ENCODE measurements around the gene CD82. TPM values are rescaled to one million over a fixed set of nuclear protein-coding genes. Genes with fewer than 3 reads are reported as not detected.

Gene CD82
- total and polyA plus RNA-seq, 8 donors, result 26.5 to 64.6 (median 32.5) TPM

DNA sequence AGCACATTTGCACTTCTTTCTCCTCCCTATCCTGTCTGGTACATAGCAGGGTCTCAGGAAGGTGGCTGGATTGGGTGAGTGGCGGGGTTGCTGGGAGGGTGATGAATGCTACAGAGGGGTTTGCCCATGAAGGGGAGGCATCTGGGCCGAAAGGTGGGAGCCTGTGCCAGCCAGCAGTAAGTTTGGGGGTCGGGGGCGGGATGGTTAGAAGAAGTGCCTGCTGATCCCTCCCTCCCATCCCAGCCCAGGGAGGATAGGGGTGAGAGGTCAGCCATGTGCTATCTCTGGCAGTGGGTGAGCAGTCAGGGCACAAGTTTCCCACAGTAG is 2.8 kb downstream of the CD82 start:
- H3K27me3 ChIP-seq, result no peaks in the 10 kb centered on the region
- H3K9me3 ChIP-seq, result no peaks in the 10 kb centered on the region
- intact Hi-C loops (cut with DNase I), result loop anchor here in 1 of 3 donors (10.0 kb wide), 1 partner anchor 507 kb away; no protein-coding TSS in a partner anchor
- WGBS, 2 donors, result 94 to 95% methylated on average over 4 of the region's 4 CpGs
- DNase-seq (no peak), ATAC-seq (no peak), FAIRE-seq (no peak)
- H3K36me3 ChIP-seq, result no peaks in the 10 kb centered on the region
- peak overlapping the region in 2 of 4 donors; percentile 61 to 76 for H3K27ac ChIP-seq
- H3K4me3 ChIP-seq, result no peak overlapping the region
- TF ChIP-seq, protein P1, sequence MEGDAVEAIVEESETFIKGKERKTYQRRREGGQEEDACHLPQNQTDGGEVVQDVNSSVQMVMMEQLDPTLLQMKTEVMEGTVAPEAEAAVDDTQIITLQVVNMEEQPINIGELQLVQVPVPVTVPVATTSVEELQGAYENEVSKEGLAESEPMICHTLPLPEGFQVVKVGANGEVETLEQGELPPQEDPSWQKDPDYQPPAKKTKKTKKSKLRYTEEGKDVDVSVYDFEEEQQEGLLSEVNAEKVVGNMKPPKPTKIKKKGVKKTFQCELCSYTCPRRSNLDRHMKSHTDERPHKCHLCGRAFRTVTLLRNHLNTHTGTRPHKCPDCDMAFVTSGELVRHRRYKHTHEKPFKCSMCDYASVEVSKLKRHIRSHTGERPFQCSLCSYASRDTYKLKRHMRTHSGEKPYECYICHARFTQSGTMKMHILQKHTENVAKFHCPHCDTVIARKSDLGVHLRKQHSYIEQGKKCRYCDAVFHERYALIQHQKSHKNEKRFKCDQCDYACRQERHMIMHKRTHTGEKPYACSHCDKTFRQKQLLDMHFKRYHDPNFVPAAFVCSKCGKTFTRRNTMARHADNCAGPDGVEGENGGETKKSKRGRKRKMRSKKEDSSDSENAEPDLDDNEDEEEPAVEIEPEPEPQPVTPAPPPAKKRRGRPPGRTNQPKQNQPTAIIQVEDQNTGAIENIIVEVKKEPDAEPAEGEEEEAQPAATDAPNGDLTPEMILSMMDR (IDR thresholded peaks at IDR 0.05), result no peak
- H3K4me1 ChIP-seq, result peaks cover 8 to 37% (median 10%) of the 10 kb centered on the region in 3 donors

DNA sequence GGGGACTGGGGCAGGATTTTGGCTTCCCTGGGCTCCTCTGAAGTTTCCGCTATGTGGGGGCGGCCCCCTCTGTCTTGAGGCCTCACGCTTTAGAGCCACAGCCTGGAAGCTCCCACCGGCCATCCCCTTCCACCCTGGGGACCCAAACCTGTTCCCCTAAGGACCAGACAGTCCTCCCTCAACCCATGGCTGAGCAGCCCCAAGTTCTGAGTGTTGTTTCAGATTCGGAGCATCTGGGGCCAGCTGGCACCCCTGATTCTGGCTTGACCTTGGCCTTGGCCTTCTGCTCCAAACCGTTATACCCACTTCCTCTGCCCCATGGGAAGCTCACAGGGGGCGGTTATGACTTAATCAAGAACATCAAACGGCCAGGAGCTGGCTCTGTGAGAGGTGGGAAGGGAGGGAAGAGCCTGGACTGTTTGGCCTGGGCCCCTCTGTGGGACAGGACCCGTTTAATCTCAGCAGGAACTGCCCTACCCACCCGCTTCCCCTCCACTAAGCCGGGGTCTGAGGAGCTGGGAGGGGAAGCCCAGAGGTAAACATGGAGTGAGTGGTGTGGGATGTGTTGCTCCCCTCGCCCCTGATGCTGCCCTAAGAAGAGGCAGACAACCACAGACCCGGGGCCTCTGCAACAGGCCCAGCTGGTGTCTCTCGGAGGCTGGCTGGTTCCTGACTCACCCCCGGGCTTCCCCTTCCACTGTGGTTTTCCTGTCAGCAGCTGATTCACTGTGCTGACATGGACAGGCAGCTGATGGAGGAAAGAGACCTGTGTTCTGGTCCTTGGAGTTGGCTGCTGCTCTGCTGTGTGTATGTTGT is 3.4 kb downstream of the CD82 start:
- TF ChIP-seq, protein P1 (IDR thresholded peaks at IDR 0.05), result no peak
- H3K27me3 ChIP-seq, result no peaks in the 10 kb centered on the region
- DNase-seq, result peak in 3 of 6 donors; percentile 22 to 66 (median 31)
- intact Hi-C loops (cut with DNase I), result loop anchor here in 1 of 3 donors (10.0 kb wide), 1 partner anchor 506 kb away; no protein-coding TSS in a partner anchor
- H3K9me3 ChIP-seq, result no peaks in the 10 kb centered on the region
- no peak overlapping the region for H3K4me3 ChIP-seq
- no peaks in the 10 kb centered on the region for H3K36me3 ChIP-seq
- 56 to 61% methylated on average over 15 of the region's 15 CpGs for WGBS, 2 donors
- peak in 2 of 4 donors; percentile 1 to 14 for ATAC-seq
- FAIRE-seq, result no peak
- H3K4me1 ChIP-seq, result peaks cover 7 to 42% (median 8%) of the 10 kb centered on the region in 3 donors
- H3K27ac ChIP-seq, result peak overlapping the region in 2 of 4 donors; percentile 61 to 76

DNA sequence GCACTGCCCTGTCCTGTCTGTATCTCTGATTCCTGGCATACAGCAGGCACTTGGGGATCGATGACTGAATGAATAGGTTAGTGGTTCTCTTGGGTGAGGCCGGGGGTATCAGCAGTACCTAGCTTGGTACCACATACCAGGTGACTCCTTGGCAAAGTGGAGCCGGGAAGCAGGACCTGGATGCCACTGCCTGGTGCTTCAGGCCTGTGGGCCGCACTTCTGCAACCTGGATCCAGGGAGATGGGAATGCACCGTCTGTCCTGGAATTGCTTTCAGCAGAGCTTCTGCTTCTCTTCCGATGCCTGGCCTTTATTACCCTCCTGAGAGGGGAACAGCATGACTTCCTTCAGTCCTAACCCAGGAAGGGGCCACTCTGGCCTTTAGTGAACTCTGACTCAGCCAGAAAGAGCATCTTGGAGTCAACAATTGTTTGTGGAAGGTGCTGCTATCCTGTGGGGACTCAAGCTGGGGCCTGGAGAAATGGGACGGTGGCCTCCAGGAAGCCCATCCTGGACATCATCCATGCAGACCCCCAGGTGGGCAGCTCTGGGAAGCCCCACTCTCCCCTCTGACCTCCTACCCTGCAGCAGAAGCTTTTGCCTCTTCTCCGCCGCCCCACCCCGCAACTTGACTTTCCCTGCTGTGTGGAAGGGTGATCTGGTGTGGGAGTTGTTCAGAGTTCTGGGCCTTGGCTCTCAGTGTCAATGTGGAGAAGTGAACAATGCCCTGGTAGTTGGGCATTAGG is 5.1 kb downstream of the CD82 start:
- TF ChIP-seq, protein P1 (IDR thresholded peaks at IDR 0.05), result no peak
- Histone ChIP-seq H3K9me3 (no peaks in the 10 kb centered on the region), H3K27me3 (no peaks in the 10 kb centered on the region), H3K4me3 (no peak overlapping the region), H3K27ac (no peak overlapping the region), H3K4me1 (peaks cover 0 to 45% (median 0%) of the 10 kb centered on the region in 3 donors), H3K36me3 (no peaks in the 10 kb centered on the region)
- intact Hi-C loops (cut with DNase I), result no loop called here
- WGBS, 2 donors, result 89 to 94% methylated on average over 10 of the region's 10 CpGs
- FAIRE-seq (no peak), DNase-seq (peak in 1 of 6 donors; percentile 41), ATAC-seq (no peak)

DNA sequence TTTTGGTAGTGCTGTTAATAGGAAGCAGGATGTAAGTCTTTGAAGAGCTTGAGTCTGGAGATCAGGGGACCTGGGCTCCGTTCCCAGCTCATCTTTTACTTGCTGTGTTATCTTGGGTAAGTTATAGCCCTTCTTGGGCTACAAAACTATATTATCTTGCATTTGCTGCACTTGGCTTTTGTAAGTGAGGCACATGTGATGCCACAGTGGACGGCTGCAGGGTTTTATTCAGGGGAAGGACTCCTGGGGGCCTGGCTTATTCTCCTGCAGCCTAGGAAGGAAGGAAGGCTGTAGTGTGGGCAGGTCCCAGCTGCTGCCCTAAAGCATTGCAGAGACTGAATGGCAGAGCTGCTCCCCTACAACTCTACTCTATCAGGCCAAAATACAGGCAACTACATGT is 6.4 kb downstream of the CD82 start:
- 73 to 82% methylated on average over 2 of the region's 2 CpGs for WGBS, 2 donors
- Histone ChIP-seq H3K4me1 (peaks cover 0 to 36% (median 0%) of the 10 kb centered on the region in 3 donors), H3K27me3 (no peaks in the 10 kb centered on the region), H3K9me3 (no peaks in the 10 kb centered on the region), H3K36me3 (no peaks in the 10 kb centered on the region), H3K4me3 (no peak overlapping the region), H3K27ac (no peak overlapping the region)
- DNase-seq (peak in 1 of 6 donors; percentile 4), ATAC-seq (no peak), FAIRE-seq (no peak)
- intact Hi-C loops (cut with DNase I), result no loop called here
- TF ChIP-seq, protein P1 (IDR thresholded peaks at IDR 0.05), result no peak
